ENCODE data around the gene TOX4.

Gene TOX4

GRCh38 chr14:21476925-21477681 lies at the start of gene TOX4, which contains the start of gene RAB2B:
TSS of gene TOX4 (plus strand) at chr14:21477195. CDS start at chr14:21477279, 84 bp downstream.
TSS of gene RAB2B (minus strand) at chr14:21476959. CDS start at chr14:21476872, 87 bp downstream.
- H3K9me3 ChIP-seq (ENCODE audit: insufficient read depth, low read length): no peaks in the 10 kb centered on the region
- H3K4me2 ChIP-seq (ENCODE audit: low read length): peak within 1 kb of the TSS; percentile 79
- H3K79me2 ChIP-seq (ENCODE audit: low read length): peaks cover 27% of the 10 kb centered on the region
- no peaks in the 10 kb centered on the region for H4K20me1 ChIP-seq (ENCODE audit: insufficient read depth, low read length)
- no peaks in the 10 kb centered on the region for H3K27me3 ChIP-seq (ENCODE audit: low read depth, low read length)
- H3K9ac ChIP-seq (ENCODE audit: low read length): peak within 1 kb of the TSS; percentile 73
- peak within 1 kb of the TSS; percentile 92 for H3K4me3 ChIP-seq (ENCODE audit: low read length)
- TF ChIP-seq EZH2phosphoT487 (IDR thresholded peaks at IDR 0.05; ENCODE audit: low read depth) (no peak), CTCF (IDR thresholded peaks at IDR 0.05; ENCODE audit: low read depth, low read length) (peak; percentile 87)
- no peaks in the 10 kb centered on the region for H3K36me3 ChIP-seq (replicated peaks; ENCODE audit: low read depth, low read length)
- peaks cover 12% of the 10 kb centered on the region for H3K4me1 ChIP-seq (ENCODE audit: low read length)
- peak within 1 kb of the TSS; percentile 57 for H3K27ac ChIP-seq (ENCODE audit: low read length)
- H2AFZ ChIP-seq (ENCODE audit: low read depth, low read length): peak within 1 kb of the TSS; percentile 76

- Histone ChIP-seq H3K4me3 (ENCODE audit: low read length) (no peak overlapping the region), H2AFZ (ENCODE audit: low read depth, low read length) (no peak overlapping the region), H4K20me1 (ENCODE audit: insufficient read depth, low read length) (peaks cover 19% of the 10 kb centered on the region), H3K36me3 (replicated peaks; ENCODE audit: low read depth, low read length) (peaks cover 54% of the 10 kb centered on the region), H3K9me3 (ENCODE audit: insufficient read depth, low read length) (no peaks in the 10 kb centered on the region), H3K9ac (ENCODE audit: low read length) (no peak overlapping the region), H3K27ac (ENCODE audit: low read length) (no peak overlapping the region), H3K4me2 (ENCODE audit: low read length) (no peak overlapping the region), H3K4me1 (ENCODE audit: low read length) (no peaks in the 10 kb centered on the region), H3K27me3 (ENCODE audit: low read depth, low read length) (no peaks in the 10 kb centered on the region), H3K79me2 (ENCODE audit: low read length) (peaks cover 47% of the 10 kb centered on the region)
- TF ChIP-seq EZH2phosphoT487 (IDR thresholded peaks at IDR 0.05; ENCODE audit: low read depth): no peak
- TF ChIP-seq CTCF (IDR thresholded peaks at IDR 0.05; ENCODE audit: low read depth, low read length): no peak
Measured at GRCh38 chr14:21428930-21429329, 48.1 kb upstream of the TOX4 start.

- Histone ChIP-seq H3K27ac (ENCODE audit: low read length) (no peak overlapping the region), H3K9ac (ENCODE audit: low read length) (no peak overlapping the region), H3K36me3 (replicated peaks; ENCODE audit: low read depth, low read length) (peaks cover 38% of the 10 kb centered on the region), H3K27me3 (ENCODE audit: low read depth, low read length) (no peaks in the 10 kb centered on the region), H2AFZ (ENCODE audit: low read depth, low read length) (no peak overlapping the region), H3K4me1 (ENCODE audit: low read length) (peaks cover 5% of the 10 kb centered on the region), H3K9me3 (ENCODE audit: insufficient read depth, low read length) (no peaks in the 10 kb centered on the region), H4K20me1 (ENCODE audit: insufficient read depth, low read length) (peaks cover 32% of the 10 kb centered on the region), H3K4me3 (ENCODE audit: low read length) (no peak overlapping the region), H3K4me2 (ENCODE audit: low read length) (no peak overlapping the region), H3K79me2 (ENCODE audit: low read length) (peaks cover 69% of the 10 kb centered on the region)
- TF ChIP-seq CTCF (IDR thresholded peaks at IDR 0.05; ENCODE audit: low read depth, low read length): no peak
- TF ChIP-seq EZH2phosphoT487 (IDR thresholded peaks at IDR 0.05; ENCODE audit: low read depth): no peak
Measured at GRCh38 chr14:21431126-21431525, 45.9 kb upstream of the TOX4 start.

GRCh38 chr14:21436567-21437062 lies 40.4 kb upstream of the TOX4 start:
- TF ChIP-seq CTCF (IDR thresholded peaks at IDR 0.05; ENCODE audit: low read depth, low read length): no peak
- peaks cover 12% of the 10 kb centered on the region for H3K4me1 ChIP-seq (ENCODE audit: low read length)

More at GRCh38 chr14:21436567-21437062, 40.4 kb upstream of the TOX4 start:
- Histone ChIP-seq H3K36me3 (replicated peaks; ENCODE audit: low read depth, low read length) (peaks cover 7% of the 10 kb centered on the region), H4K20me1 (ENCODE audit: insufficient read depth, low read length) (peaks cover 31% of the 10 kb centered on the region), H3K79me2 (ENCODE audit: low read length) (peaks cover 95% of the 10 kb centered on the region), H3K9me3 (ENCODE audit: insufficient read depth, low read length) (no peaks in the 10 kb centered on the region), H3K27me3 (ENCODE audit: low read depth, low read length) (no peaks in the 10 kb centered on the region), H3K4me2 (ENCODE audit: low read length) (peak overlapping the region; percentile 68), H3K4me3 (ENCODE audit: low read length) (peak overlapping the region; percentile 84), H3K27ac (ENCODE audit: low read length) (peak overlapping the region; percentile 39), H3K9ac (ENCODE audit: low read length) (peak overlapping the region; percentile 75), H2AFZ (ENCODE audit: low read depth, low read length) (no peak overlapping the region; the same call in 1 of the 2 replicates)
